ENCODE results near the gene RBP2.
"Not testable (repeated sequence)": the region's sequence is repeated elsewhere in the genome, so short reads cannot be mapped to it uniquely, and the experiment has no call there.

Gene RBP2

GRCh38 chr3:139440639-139441556 is 35.4 kb downstream of the RBP2 start:
- no peak for DNase-seq

- DNase-seq = no peak
Measured at GRCh38 chr3:139439278-139439677, 37.0 kb downstream of the RBP2 start.

GRCh38 chr3:139434764-139435307 is 41.5 kb downstream of the RBP2 start:
- no peak for DNase-seq

- DNase-seq = no peak
Measured at GRCh38 chr3:139434228-139434627, 42.1 kb downstream of the RBP2 start.

GRCh38 chr3:139433089-139433488 is 43.2 kb downstream of the RBP2 start:
- no peak for DNase-seq

- DNase-seq = no peak
Measured at GRCh38 chr3:139430493-139430892, 45.8 kb downstream of the RBP2 start.

- peak; percentile 77 for DNase-seq
Measured at GRCh38 chr3:139427283-139428060, 48.8 kb downstream of the RBP2 start.

GRCh38 chr3:139425745-139426400 is 50.4 kb downstream of the RBP2 start:
- DNase-seq = no peak

- no peak for DNase-seq
Measured at GRCh38 chr3:139423232-139423631, 53.1 kb downstream of the RBP2 start.

- peak; percentile 20 for DNase-seq
Measured at GRCh38 chr3:139421460-139421859, 54.9 kb downstream of the RBP2 start.

GRCh38 chr3:139421040-139421439 is 55.3 kb downstream of the RBP2 start:
- no peak for DNase-seq

GRCh38 chr3:139418144-139418543 is 58.2 kb downstream of the RBP2 start:
- DNase-seq = no peak

GRCh38 chr3:139416275-139416674 is 60.0 kb downstream of the RBP2 start:
- DNase-seq = no peak

- DNase-seq = no peak
Measured at GRCh38 chr3:139414608-139415224, 61.6 kb downstream of the RBP2 start.

- DNase-seq = not testable (repeated sequence)
Measured at GRCh38 chr3:139412891-139413290, 63.4 kb downstream of the RBP2 start.
